ENCODE data around the gene GCH1.

- no peak for TF ChIP-seq POLR2AphosphoS5 (IDR thresholded peaks at IDR 0.05; ENCODE audit: low read depth, low read length)
- no peak for TF ChIP-seq POLR2A (IDR thresholded peaks at IDR 0.05; ENCODE audit: low read depth, low read length)
- TF ChIP-seq TAF1 (IDR thresholded peaks at IDR 0.05; ENCODE audit: borderline replicate concordance, low read depth, low read length): no peak
Measured at GRCh38 chr14:54834081-54834480, 68.5 kb downstream of the GCH1 start.
